HG03575 (cell line): ENCODE data around the gene FCN2.

ENCODE experiments used
- ATAC-seq: cut with Tn5 transposase; IDR thresholded peaks from one replicate; pipeline ENCODE4 v1.9.1; 2021; ENCODE audit not compliant: unreplicated experiment, insufficient number of reproducible peaks, low FRiP score; ENCODE audit errors: extremely low read depth

Gene FCN2

DNA sequence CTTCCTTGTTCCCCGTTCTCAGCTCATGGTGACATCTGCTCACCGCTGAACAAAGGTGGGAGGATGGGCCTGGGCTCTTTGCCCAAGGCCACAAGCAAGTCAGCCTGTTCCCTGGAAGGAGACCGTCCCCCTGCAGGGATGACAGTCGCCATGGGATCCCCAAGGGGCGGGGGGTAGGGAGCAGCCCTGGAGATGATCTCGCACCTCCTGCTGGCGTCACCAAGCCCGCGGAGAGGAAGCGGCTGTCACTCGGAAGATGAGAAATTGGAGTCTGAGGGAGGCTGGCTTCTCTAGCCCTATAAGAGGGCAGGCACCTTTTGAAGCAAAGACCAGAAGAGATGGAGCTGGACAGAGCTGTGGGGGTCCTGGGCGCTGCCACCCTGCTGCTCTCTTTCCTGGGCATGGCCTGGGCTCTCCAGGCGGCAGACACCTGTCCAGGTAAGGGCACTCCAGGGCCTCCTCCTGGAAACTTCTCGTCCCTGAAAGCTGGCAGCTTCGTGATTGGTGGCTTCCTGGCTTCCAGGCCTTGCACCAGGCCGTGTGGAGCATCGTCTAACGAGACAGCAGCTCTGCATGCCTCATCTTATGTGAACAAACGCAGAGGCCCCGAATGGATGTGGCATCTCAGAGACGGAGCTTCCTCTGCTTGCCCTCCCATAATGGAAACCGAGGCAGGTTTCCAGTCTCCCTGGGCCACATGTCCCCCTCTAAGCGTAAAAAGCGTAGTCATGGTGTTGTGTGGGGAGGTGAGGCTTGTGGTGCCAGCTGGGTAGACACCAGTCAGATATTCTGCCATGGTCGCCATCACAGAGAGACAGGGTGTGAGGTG is at the start of gene FCN2:
Gene FCN2, plus strand, starts transcription at position 327 of the 829 bp plus-strand sequence. Its CDS starts 12 bp downstream, at position 339.
- ATAC-seq, result no peak

GRCh38 chr9:134830926-134831720 is 49.5 kb upstream of the FCN2 start:
- no peak for ATAC-seq

DNA sequence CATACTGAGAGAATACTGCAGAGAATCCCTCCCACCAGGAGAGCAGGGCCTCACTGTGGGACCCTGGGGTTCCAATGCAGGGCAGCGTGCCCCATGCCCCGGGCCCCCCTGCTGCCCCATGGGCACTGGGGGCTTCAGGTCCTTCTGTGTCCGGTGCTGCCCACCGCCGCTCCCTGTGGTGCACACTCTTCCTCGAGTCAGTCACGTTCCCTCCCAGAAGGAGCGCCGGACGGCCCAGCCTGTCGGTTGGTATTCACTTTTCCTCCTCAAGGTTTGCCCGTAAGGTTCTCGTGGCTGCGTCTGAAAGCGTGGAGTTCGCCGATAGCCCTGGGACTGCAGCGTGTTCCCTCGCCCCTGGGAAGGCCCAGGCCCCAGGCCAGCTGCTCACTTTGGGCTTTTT is 48.1 kb upstream of the FCN2 start:
- no peak for ATAC-seq

GRCh38 chr9:134833294-134833880 is 47.2 kb upstream of the FCN2 start:
- no peak for ATAC-seq

DNA sequence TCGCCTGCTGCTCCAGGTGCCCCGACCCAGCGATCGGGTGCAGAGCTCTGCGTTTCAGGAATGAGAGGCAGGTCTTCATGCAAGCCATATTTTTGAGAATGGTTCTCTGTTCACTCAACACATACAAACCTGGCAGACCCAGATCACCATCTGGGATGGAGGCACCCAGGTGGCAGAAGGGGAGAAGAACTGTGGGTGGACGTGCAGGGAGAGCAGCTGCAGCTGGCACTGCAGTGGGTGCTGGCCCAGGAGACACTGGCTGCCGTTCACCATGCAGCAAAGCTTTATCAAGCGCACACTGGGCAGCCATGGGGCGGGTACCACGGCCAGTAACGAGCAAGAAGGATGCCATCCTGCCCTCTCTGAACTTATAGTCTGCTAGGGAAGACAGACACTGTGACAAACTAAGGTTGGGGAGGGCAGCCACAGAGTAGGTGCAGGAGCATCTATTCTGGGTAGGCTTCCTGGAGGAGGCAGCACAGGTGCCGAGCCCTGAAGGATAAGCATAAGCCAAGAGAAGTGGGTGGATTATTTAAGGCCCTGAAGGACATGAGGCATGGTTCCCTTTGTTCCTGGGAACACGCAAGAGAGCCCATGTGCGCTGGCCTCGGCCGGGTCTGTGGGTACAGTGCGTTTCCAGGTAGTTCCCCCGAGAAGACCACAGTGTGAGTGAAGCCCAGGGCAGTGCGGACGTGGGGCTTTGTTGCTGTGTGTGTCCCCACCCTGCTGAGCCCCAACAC is 46.2 kb upstream of the FCN2 start:
- ATAC-seq, result no peak

- ATAC-seq, result no peak
Observed at GRCh38 chr9:134834957-134835419, 45.6 kb upstream of the FCN2 start.

- ATAC-seq, result no peak
Observed at GRCh38 chr9:134835448-134835847, 45.2 kb upstream of the FCN2 start.

- ATAC-seq, result no peak
Observed at GRCh38 chr9:134835987-134836386, 44.6 kb upstream of the FCN2 start.

DNA sequence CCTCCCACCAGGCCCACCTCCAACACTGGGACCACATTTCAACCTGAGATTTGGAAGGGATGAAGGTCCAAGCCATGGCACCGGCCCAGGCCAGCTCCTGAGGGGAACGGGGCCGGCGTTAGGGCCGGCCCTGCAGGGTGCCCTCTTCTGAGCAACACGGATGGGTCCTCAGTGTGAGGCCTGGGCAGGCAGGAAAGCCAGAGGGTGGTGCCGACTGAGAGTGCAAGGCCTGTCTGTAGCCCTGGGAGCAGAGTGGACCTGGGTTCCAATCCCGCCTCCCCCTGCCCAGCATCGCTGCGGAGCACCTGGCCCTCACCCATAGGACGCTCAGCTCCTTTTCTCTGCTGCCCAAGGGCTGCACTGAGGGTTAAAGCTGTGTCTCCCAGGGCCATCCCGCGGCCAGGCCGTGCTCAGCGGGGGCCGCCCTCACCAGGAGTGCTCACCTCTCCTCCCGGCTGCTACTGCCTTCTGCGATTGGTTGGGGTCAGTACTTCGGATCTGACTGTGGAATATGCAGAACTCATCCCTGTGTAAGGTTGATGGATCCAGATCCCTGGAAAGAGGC is 44.1 kb upstream of the FCN2 start:
- no peak for ATAC-seq

- no peak for ATAC-seq
Observed at GRCh38 chr9:134837529-134837928, 43.1 kb upstream of the FCN2 start.

DNA sequence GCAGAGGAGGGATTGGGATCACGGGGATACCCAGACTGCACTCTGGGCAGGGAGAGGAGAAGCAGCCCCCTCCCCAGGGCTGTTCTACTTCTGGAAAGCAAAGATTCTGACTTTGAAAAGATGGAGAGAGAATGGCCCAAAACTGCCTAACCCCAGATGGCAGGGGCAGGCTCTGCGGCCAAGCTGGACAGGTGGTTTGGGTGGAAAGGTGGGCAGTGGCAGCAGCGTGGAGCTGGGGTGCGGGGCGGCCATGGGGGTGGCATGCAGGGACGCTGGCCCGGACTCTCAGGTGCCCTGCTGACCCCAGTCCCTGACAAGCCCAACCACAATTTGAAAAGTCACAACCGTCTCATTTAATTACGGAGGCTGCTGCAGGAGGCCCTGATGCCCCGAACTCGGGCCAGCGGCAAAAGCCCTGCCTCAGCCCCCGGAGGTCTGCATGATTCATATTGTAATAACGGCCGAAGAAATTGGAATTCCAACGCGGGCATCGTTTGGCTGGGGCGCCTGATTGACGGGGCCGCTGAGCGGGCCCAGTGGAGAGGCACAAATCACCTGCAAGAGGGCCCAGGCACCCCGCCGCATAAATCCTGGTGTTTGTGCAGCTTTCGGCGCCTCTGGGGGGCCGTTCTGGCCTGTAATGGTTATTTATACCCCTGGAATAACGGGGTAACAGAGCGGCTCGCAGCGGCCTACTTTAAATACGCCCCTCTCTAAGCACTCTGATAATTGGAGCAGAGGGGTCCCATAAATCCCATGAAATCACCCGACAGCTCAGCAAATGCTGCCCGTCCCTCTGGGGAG is 41.8 kb upstream of the FCN2 start:
- no peak for ATAC-seq

DNA sequence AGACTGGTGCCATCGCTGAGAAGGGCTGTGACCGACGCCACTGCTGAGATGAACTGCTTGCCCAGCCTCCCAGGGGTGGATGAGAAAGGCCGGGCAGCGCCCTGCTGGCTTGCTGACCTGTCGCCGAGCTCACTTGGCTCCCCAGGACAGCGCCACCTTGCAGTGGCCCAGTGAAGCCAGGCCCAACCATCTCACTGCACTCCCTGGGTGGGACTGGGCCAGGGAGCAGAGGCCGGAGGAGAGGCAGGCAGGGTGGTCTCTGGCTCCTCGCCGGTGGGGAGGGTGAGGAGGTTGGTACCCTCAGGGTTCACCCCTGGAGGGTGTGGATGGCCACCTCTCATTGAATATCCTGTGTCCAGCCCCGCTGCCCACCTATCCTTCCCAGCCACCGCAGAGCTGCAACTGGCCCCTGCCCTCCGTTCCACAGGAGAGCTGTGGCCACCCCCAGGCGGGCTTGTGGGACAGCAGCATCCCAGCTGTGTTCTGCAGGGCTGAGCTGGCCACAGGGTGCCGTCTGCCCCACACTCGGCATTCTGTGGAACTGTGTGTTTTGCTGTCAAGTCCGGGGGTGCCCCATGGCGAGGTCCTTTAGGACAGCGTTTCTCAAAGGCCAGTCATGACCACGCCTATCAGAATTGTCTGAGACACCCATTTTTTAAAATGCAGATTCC is 41.0 kb upstream of the FCN2 start:
- ATAC-seq, result no peak

DNA sequence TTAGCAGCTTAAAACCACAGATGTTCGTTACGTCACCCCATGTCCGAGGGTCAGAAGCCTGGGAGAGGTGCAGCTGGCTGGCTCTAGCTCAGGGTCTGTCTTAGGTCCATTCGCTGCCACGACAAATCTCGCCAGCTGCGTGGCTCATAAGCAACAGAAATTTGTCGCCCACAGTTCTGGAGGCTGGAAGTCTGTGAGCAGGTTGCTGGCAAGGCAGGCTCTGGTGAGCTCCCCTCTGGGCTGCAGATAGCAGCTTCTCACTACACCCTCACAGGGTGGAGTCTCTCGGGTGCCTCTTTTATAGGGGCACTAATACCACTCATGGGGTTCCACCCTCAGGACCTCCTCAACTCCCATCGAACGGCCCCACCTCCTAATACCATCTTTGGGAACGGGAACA is 40.1 kb upstream of the FCN2 start:
- ATAC-seq, result no peak

DNA sequence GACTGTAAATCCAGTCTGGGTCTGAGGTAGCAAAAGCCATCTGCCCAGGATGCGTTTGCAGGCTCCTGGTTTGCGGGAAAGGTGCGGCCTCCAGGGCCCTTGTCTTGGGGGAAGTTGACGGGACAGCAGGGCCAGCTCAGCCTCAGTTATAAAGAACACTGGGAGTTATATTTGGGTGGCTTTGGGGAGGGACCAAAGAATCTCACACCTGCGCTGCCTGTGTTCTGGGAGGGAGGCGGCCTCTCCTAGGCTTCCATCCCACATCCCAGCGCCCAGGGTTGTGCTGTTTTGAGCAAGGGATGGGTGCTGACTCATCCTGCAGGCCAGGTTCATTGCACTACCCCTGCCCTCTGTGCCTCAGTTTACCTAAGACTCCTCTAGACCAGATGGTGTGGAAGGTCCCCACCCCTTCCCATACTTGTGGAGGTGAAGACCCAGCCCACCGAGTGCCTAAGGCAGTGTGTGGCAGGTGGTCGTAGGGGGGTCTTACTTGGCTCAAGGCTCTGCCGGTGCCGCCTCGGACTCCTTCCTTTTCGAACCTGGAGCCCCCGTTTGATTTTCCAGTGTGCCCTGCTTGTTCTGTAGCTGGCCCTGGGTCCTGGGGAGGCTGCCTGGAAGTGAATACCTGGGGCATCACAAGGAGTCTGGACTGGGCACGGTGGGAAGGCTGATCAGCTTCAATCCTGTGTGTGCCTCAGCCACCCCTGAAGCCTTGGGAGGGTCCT is 39.3 kb upstream of the FCN2 start:
- no peak for ATAC-seq

- no peak for ATAC-seq
Observed at GRCh38 chr9:134842321-134842720, 38.3 kb upstream of the FCN2 start.

- no peak for ATAC-seq
Observed at GRCh38 chr9:134843740-134844139, 36.9 kb upstream of the FCN2 start.

GRCh38 chr9:134844821-134845220 is 35.8 kb upstream of the FCN2 start:
- no peak for ATAC-seq
